Stimulated activated CD4-positive, alpha-beta T cell treated with anti-CD3 and anti-CD28 coated beads, Interleukin-4, amount 100 ng/mL, for 4 hours (primary cell): ENCODE measurements around the gene LRRK2.
"Not testable (repeated sequence)": the region's sequence is repeated elsewhere in the genome, so short reads cannot be mapped to it uniquely, and the experiment has no call there.

Experiments
- DNase-seq, 2 experiments: peaks; one replicate each; pipeline ENCODE4 v3.0.0-alpha.2; 2020

The LRRK2 gene

DNA sequence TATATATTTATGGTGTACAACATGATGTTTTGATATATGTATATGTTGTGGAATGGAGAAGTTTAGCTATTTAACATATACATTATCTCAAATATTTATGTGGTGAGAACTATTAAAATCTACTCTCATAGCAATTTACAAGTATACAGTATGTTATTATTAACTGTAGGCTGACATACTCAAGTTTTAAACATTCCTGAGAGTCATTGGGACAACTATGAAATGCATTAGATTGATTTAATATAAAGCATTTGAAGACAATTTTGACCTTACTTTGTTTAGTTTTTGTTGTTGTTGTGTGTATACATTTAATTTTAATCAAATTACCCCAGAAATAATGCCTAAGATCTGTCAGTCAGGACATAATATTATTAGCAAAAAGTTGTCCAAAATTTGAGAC, 99.5 kb downstream of the LRRK2 start:
- DNase-seq: no peak

- DNase-seq: no peak
Measured at GRCh38 chr12:40325349-40325960, 100.7 kb downstream of the LRRK2 start.

DNA sequence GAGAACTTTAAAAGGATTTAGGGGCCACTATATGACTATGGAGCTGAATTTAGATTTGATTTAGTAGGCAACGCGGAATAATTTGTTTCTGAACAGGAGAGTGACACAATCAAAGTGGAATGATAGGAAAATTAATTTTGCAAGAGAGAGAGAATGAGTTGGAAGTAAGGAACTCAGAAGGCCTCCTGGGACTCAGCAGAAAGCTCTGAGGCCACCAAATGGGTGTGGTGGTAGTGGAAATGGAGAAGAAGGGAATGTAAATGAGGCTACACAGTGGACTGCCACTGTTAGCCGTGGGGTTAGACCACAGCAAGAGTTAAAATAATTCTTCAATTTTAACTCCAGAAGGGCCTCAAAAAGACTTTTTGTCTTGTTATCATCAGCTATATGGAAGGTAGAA, 102.7 kb downstream of the LRRK2 start:
- no peak for DNase-seq

GRCh38 chr12:40330180-40330579, 105.4 kb downstream of the LRRK2 start:
- DNase-seq: no peak

- DNase-seq: no peak
Measured at GRCh38 chr12:40331886-40332285, 107.1 kb downstream of the LRRK2 start.

DNA sequence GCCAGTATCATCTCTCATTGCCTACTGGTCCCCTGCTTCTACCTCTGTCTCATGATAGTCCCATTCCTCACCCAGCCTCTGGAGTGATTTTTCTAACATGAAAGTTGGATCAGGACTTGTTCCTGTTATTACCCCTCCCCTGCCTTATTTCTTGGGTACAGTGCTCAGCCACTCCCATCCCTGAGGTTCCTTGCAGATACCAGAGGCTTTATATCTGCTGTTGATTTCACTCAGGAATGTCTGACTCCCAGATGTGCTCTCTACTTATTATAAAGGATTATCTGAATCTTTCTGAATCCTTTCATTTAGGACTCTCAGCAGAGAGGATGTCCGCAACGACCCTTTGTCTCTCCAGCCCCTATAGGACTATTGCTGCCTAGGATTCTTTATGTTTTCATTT, 111.2 kb downstream of the LRRK2 start:
- DNase-seq: no peak

GRCh38 chr12:40336573-40337199, 111.9 kb downstream of the LRRK2 start:
- no peak for DNase-seq

- no peak for DNase-seq
Measured at GRCh38 chr12:40338071-40338470, 113.3 kb downstream of the LRRK2 start.

DNA sequence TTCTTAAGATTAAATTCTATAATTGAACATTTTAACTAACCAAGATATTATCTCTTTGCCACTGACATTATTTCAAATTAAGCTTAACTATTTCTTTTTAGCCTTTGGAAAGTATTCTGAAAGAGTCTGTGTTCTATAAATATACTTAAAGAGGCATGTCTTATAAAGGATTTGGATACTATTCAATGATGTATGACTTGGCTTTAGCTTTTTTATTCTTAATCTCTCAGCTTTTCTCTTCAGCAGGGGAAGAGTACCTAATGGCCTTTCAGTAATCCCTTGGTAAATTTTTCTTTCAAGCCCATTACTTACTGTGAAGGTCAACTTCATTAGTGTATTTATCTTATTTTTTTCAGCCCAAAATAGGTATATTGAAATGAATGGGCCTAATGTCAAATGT, 113.8 kb downstream of the LRRK2 start:
- no peak for DNase-seq

DNA sequence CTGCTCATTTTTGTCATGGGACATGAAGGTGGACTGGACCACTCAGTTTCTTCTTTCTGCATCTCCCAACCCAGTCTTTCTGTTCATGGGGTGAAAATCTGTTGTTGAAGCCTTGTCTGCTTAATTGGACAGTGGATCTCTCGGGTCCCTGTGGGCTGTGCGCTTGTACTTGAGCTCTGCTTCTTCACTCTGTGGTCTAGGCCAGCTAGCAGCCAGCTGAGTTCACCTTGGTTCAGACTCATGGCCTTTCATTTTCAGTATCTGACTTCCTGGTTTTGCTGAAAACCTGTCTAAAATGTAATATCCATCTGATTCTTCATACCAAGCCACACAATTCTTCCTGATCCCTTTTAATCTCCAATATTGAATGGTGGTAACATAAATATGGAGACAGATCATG, 117.2 kb downstream of the LRRK2 start:
- DNase-seq: no peak

DNA sequence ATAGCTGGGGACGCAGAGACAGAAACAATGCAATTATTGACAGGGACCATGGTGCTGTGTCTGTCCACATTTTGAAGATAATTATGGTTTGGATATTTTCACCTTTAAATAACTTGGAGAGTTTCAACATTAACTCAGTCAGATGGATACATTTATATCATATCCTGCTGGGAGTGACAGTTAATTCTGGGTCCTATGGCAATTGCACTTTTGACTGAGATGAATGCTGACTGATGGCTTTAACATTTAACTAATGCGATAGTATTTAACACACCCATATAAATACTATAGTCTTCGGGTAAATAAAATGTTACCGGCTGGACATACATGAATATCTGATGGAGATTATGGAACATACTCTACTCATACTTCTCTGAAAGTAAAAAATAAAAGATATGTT, 118.3 kb downstream of the LRRK2 start:
- no peak for DNase-seq

GRCh38 chr12:40344312-40344711, 119.5 kb downstream of the LRRK2 start:
- DNase-seq: no peak

- no peak for DNase-seq
Measured at GRCh38 chr12:40351976-40352375, 127.2 kb downstream of the LRRK2 start.

GRCh38 chr12:40375076-40375475, 150.3 kb downstream of the LRRK2 start:
- no peak for DNase-seq

DNA sequence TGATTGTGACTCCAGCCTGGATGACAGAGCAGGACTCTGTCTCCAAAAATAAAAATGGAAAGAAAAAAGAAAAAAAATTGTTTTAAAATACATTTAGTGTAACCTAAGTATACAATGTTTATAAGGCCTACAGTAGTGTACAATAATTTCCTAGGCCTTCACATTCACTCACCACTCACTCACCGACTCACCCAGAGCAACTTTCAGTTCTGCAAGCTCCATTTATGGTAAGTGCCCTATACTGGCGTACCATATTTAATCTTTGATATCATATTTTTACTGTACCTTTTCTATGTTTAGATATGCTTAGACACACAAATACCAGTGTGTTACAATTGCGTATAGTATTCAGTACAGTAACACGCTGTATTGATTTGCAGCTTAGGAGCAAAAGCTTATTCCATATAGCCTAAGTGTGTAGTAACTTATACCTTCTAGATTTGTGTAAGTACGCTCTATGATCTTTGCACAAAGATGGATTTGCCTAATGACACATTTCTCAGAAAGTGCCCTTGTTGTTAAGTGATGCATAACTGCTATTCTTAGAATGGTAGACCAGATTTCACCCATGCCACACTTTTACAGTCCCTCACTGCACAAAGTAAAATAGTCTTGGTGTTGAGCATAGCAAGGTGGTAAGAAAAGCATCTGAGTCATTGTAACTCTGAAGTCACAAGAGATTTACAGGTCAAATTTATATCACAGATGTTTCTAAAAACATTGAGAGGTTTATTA, 151.9 kb downstream of the LRRK2 start:
- no peak for DNase-seq

DNA sequence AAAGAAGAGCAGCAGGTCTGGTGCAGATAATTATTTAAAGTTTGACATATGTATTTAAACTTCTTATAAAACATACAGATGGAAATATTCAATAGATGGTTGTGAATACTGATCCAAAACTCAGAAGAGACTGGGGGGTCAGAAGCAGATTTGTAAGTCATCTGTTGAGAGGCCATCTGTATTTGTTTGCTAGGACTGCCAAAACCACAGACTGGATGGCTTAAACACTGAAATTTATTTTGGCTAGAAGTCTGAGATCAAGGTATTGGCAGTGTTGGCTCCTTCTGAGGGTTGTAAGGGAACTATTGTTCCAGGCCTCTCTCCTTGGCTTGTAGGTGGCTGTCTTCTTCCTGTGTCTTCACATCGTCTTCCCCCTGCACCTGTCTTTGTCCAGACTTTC, 153.9 kb downstream of the LRRK2 start:
- DNase-seq: no peak

GRCh38 chr12:40382217-40382616, 157.4 kb downstream of the LRRK2 start:
- no peak for DNase-seq

- DNase-seq: not testable (repeated sequence)
Measured at GRCh38 chr12:40387279-40387678, 162.5 kb downstream of the LRRK2 start.

DNA sequence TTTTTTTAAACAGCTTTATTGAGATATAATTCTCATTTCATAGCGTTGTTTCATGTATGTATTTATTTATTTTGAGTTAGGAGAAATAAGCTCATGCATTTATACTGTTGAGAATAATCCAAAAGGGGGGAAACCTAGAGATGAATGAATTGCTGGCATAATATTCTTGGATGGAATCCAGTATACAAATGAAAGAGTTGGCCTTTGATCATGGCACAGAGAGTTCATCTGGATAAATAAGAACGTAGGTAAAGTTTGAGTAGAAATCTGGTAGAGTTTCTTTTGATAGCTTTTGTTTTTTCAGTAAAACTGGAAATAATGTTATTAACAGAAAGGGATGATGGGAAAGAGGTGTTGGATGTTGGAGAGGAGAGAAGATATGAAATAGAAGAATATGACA, 166.2 kb downstream of the LRRK2 start:
- DNase-seq: no peak

- no peak for DNase-seq
Measured at GRCh38 chr12:40393026-40393425, 168.2 kb downstream of the LRRK2 start.

GRCh38 chr12:40399656-40400055, 174.9 kb downstream of the LRRK2 start:
- no peak for DNase-seq

- no peak for DNase-seq
Measured at GRCh38 chr12:40405419-40405818, 180.6 kb downstream of the LRRK2 start.
